Pons (tissue), 1 donor: Measurements from ENCODE around the gene IRF5.
"Not testable (repeated sequence)": the region's sequence is repeated elsewhere in the genome, so short reads cannot be mapped to it uniquely, and the experiment has no call there.

Experiments used
- DNase-seq: peaks from one replicate; pipeline ENCODE4 v3.0.0-alpha.2; 2016; ENCODE audit warnings: low spot score

IRF5 gene

GRCh38 chr7:128906001-128906765 lies 31.5 kb upstream of the IRF5 start:
- DNase-seq, result no peak

- DNase-seq, result no peak
Observed at GRCh38 chr7:128906766-128907559, 30.8 kb upstream of the IRF5 start.

GRCh38 chr7:128908750-128909624 lies 28.7 kb upstream of the IRF5 start:
- DNase-seq, result no peak

- no peak for DNase-seq
Observed at GRCh38 chr7:128909625-128910568, 27.8 kb upstream of the IRF5 start.

- DNase-seq, result no peak
Observed at GRCh38 chr7:128910569-128910945, 27.2 kb upstream of the IRF5 start, which contains the start of gene KCP. TSS of gene KCP (minus strand) at chr7:128910709. CDS start at chr7:128910676, 33 bp downstream.

- no peak for DNase-seq
Observed at GRCh38 chr7:128911423-128912031, 26.2 kb upstream of the IRF5 start.

GRCh38 chr7:128912281-128912680 lies 25.4 kb upstream of the IRF5 start:
- DNase-seq, result no peak

- not testable (repeated sequence) for DNase-seq
Observed at GRCh38 chr7:128912709-128913495, 24.8 kb upstream of the IRF5 start.

- DNase-seq, result no peak
Observed at GRCh38 chr7:128913870-128914565, 23.7 kb upstream of the IRF5 start.

GRCh38 chr7:128914566-128915151 lies 23.1 kb upstream of the IRF5 start:
- no peak for DNase-seq

- DNase-seq, result no peak
Observed at GRCh38 chr7:128915271-128915819, 22.4 kb upstream of the IRF5 start.

GRCh38 chr7:128915841-128916642 lies 21.7 kb upstream of the IRF5 start:
- no peak for DNase-seq

GRCh38 chr7:128916643-128916915 lies 21.1 kb upstream of the IRF5 start:
- no peak for DNase-seq

GRCh38 chr7:128917122-128917521 lies 20.6 kb upstream of the IRF5 start:
- no peak for DNase-seq

- DNase-seq, result no peak
Observed at GRCh38 chr7:128918016-128918665, 19.6 kb upstream of the IRF5 start.

GRCh38 chr7:128919241-128919640 lies 18.5 kb upstream of the IRF5 start:
- DNase-seq, result no peak
